ENCODE data around the gene MRAP2. TPM values are rescaled to one million over a fixed set of nuclear protein-coding genes. Genes with fewer than 3 reads are reported as not detected.
"Not testable (repeated sequence)": the region's sequence is repeated elsewhere in the genome, so short reads cannot be mapped to it uniquely, and the experiment has no call there.

Gene MRAP2
- total and polyA plus RNA-seq, 2 experiments from 2014 or later: 6.1 to 13.5 TPM

- TF ChIP-seq CTCF (conservative IDR thresholded peaks at IDR 0.05; ENCODE audit: low read depth in 2 of 2) (no peak), REST (IDR thresholded peaks at IDR 0.05; ENCODE audit: unreplicated experiment) (no peak), STAT1 (IDR thresholded peaks at IDR 0.05; ENCODE audit: unreplicated experiment) (no peak), JUNB (IDR thresholded peaks at IDR 0.05; ENCODE audit: unreplicated experiment) (no peak), EZH2phosphoT487 (IDR thresholded peaks at IDR 0.05; ENCODE audit: unreplicated experiment) (no peak), EZH2 (IDR thresholded peaks at IDR 0.05; ENCODE audit: low read depth, unreplicated experiment) (no peak), ZNF114 (CRISPR knock-in tag; IDR thresholded peaks at IDR 0.05) (no peak)
- DNase-seq (ENCODE audit: low spot score) (no peak), ATAC-seq (no peak)
- Histone ChIP-seq H4K20me1 (replicated peaks; ENCODE audit: insufficient read depth) (no peaks in the 10 kb centered on the region), H3F3A (replicated peaks; ENCODE audit: low read depth) (no peaks in the 10 kb centered on the region; the same call in 1 of the 2 replicates), H2AFZ (no peak overlapping the region), H3K36me3 (ENCODE audit: insufficient read depth) (no peaks in the 10 kb centered on the region), H3K79me2 (replicated peaks; ENCODE audit: insufficient read depth) (no peaks in the 10 kb centered on the region), H3K4me2 (no peak overlapping the region), H3K4me3 (no peak overlapping the region), H3K27me3 (ENCODE audit: insufficient read depth) (peaks cover 14% of the 10 kb centered on the region; the same call in 1 of the 2 replicates), H3K4me1 (ENCODE audit: insufficient read depth) (peaks cover 14% of the 10 kb centered on the region), H3K27ac (ENCODE audit: low read depth) (no peak overlapping the region), H3K9me2 (ENCODE audit: insufficient read depth) (peaks cover 13% of the 10 kb centered on the region; the same call in 1 of the 2 replicates)
- H3K27me3 Mint-ChIP-seq (ENCODE audit: insufficient read depth, low read depth, poor library complexity): peaks cover 10% of the 10 kb centered on the region
- H3K36me3 Mint-ChIP-seq (ENCODE audit: low read depth): no peaks in the 10 kb centered on the region
- no peak overlapping the region for H3K4me3 Mint-ChIP-seq
- H3K9me3 Mint-ChIP-seq: peaks cover 4% of the 10 kb centered on the region; the same call in 2 of the 3 replicates
- peaks cover 7% of the 10 kb centered on the region; the same call in 2 of the 3 replicates for H3K4me1 Mint-ChIP-seq
- no peak overlapping the region for H3K27ac Mint-ChIP-seq
Measured at GRCh38 chr6:84028350-84028749, 5.2 kb upstream of the MRAP2 start.

GRCh38 chr6:84032000-84032399 lies 1.6 kb upstream of the MRAP2 start:
- H3K36me3 ChIP-seq (ENCODE audit: insufficient read depth); ATAC-seq; H3K79me2 ChIP-seq (replicated peaks; ENCODE audit: insufficient read depth); DNase-seq (ENCODE audit: low spot score); H3K4me3 Mint-ChIP-seq; H3K27ac ChIP-seq (ENCODE audit: low read depth); H4K20me1 ChIP-seq (replicated peaks; ENCODE audit: insufficient read depth); H3K4me2 ChIP-seq; H3K4me3 ChIP-seq; H2AFZ ChIP-seq; H3K27ac Mint-ChIP-seq; H3F3A ChIP-seq (replicated peaks; ENCODE audit: low read depth): not testable (repeated sequence)
- Mint-ChIP-seq H3K9me3 (peaks cover 11% of the 10 kb centered on the region), H3K4me1 (peaks cover 21% of the 10 kb centered on the region), H3K27me3 (ENCODE audit: insufficient read depth, low read depth, poor library complexity) (peaks cover 16% of the 10 kb centered on the region), H3K36me3 (ENCODE audit: low read depth) (peaks cover 10% of the 10 kb centered on the region)
- Histone ChIP-seq H3K27me3 (ENCODE audit: insufficient read depth) (peaks cover 29% of the 10 kb centered on the region), H3K4me1 (ENCODE audit: insufficient read depth) (peaks cover 29% of the 10 kb centered on the region), H3K9me2 (ENCODE audit: insufficient read depth) (peaks cover 13% of the 10 kb centered on the region; the same call in 1 of the 2 replicates)

All from GM23338 (cell line).